HepG2 (cell line): ENCODE data around the gene MEA1. TPM values are rescaled to one million over a fixed set of nuclear protein-coding genes. Genes with fewer than 3 reads are reported as not detected.
A peak's percentile ranks its signal among the peaks of the same experiment; 100 is the strongest.

ENCODE experiments used
- ATAC-seq: fragments of 200-7000 bp; cut with Tn5 transposase; 3 replicates; pipeline ENCODE4 v1.9.1; 2020; ENCODE audit warnings: mild to moderate bottlenecking, moderate library complexity
- BruUV-seq: library from RNA; stranded (reverse); fragments of 400-500 nt; replicated peaks from 2 replicates; lab custom pipeline; 2021; lab: Mats Ljungman, UMichigan
- CTCF ChIA-PET: fragments of 300-600 bp; formaldehyde crosslinking; extraction: SDS; loops from one replicate; lab custom pipeline; 2021; ENCODE audit warnings: low total read pairs, inconsistent platforms, low intra/inter-chr PET ratio; lab: Yijun Ruan, JAX
- POLR2A ChIA-PET: fragments of 350-600 bp; sonication (Branson Sonifier 250); formaldehyde crosslinking; loops from one replicate; lab custom pipeline; 2020; ENCODE audit warnings: antibody characterized with exemption, inconsistent platforms; lab: Yijun Ruan, JAX
- DNase-seq: peaks from one replicate; pipeline ENCODE4 v3.0.0-alpha.2; 2015; ENCODE audit warnings: low spot score
- FAIRE-seq: peaks from 3 replicates; lab custom pipeline; 2011; peaks lifted over from hg19 to GRCh38; lab: Jason Lieb, UNC
- H2AFZ ChIP-seq: one replicate; pipeline ENCODE4 v1.6.1; 2011; ENCODE audit warnings: low read length, inconsistent platforms
- H3K27ac ChIP-seq: fragments of 300-600 bp; 3 replicates; pipeline ENCODE4 v1.8.0; 2011; ENCODE audit warnings: mixed run types, mild to moderate bottlenecking, mixed read lengths, low read length, inconsistent platforms; ENCODE audit not compliant: insufficient read depth; ENCODE audit errors: extremely low read length
- H3K27me3 ChIP-seq, 2 experiments: fragments of 200-600 bp in 1 of 2; 2 replicates in 1 of 2; 3 replicates in 1 of 2; pipeline versions ENCODE4 v1.6.0 to v1.8.0; 2011; ENCODE audit warnings: low read length in 2 of 2, mild to moderate bottlenecking in 2 of 2, moderate library complexity in 2 of 2, inconsistent platforms in 1 of 2; ENCODE audit not compliant: insufficient read depth in 2 of 2, control insufficient read depth in 1 of 2
- H3K36me3 ChIP-seq, 2 experiments: fragments of 200-600 bp in 1 of 2; replicated peaks in 1 of 2; 2 replicates in 1 of 2; 3 replicates in 1 of 2; pipeline versions ENCODE4 v1.5.1 to v1.8.0; 2011; ENCODE audit warnings: low read length in 2 of 2, inconsistent platforms in 1 of 2; ENCODE audit not compliant: insufficient read depth in 2 of 2, control insufficient read depth in 1 of 2
- H3K4me1 ChIP-seq: 2 replicates; pipeline ENCODE4 v1.5.1; 2012; ENCODE audit warnings: low read length, inconsistent platforms; ENCODE audit not compliant: insufficient read depth
- H3K4me2 ChIP-seq: 2 replicates; pipeline ENCODE4 v1.6.0; 2011; ENCODE audit warnings: low read depth, low read length, inconsistent platforms
- H3K4me3 ChIP-seq, 3 experiments: fragments of 200-600 bp in 1 of 3; sonication (generic), shearing (Covaris generic) in 1 of 3; replicated peaks in 1 of 3; 2 replicates each; pipeline ENCODE4 v1.5.1; 2011 to 2016; ENCODE audit warnings: low read length in 3 of 3, inconsistent platforms in 2 of 3, low read depth in 2 of 3, mild to moderate bottlenecking in 2 of 3, control low read depth in 1 of 3, mixed read lengths in 1 of 3; ENCODE audit not compliant: insufficient read depth in 1 of 3
- H3K79me2 ChIP-seq: one replicate; pipeline ENCODE4 v1.6.1; 2011; ENCODE audit warnings: low read length, inconsistent platforms; ENCODE audit not compliant: insufficient read depth
- H3K9ac ChIP-seq: 2 replicates; pipeline ENCODE4 v1.6.0; 2011; ENCODE audit warnings: mild to moderate bottlenecking, low read depth, low read length, inconsistent platforms; ENCODE audit not compliant: insufficient read depth
- H3K9me3 ChIP-seq: 2 replicates; pipeline ENCODE4 v1.5.1; 2012; ENCODE audit warnings: mild to moderate bottlenecking, low read length
- H4K20me1 ChIP-seq: 2 replicates; pipeline ENCODE4 v1.6.0; 2011; ENCODE audit warnings: inconsistent platforms, mild to moderate bottlenecking, low read length, moderate library complexity; ENCODE audit not compliant: insufficient read depth
- AKAP8 ChIP-seq: sonication (generic); formaldehyde crosslinking; IDR thresholded peaks from 2 replicates; pipeline ENCODE4 v1.5.1; 2020; ENCODE audit warnings: mild to moderate bottlenecking, missing genetic modification reagents
- BRD4 ChIP-seq: sonication (generic); formaldehyde crosslinking; IDR thresholded peaks from 2 replicates; pipeline ENCODE4 v1.4.0; 2020; ENCODE audit warnings: missing genetic modification reagents
- FOXJ3 ChIP-seq: sonication (generic); formaldehyde crosslinking; IDR thresholded peaks from 2 replicates; pipeline ENCODE4 v1.4.0; 2020; ENCODE audit warnings: missing genetic modification reagents, mild to moderate bottlenecking, borderline replicate concordance
- GABPB1 ChIP-seq: IDR thresholded peaks from 2 replicates; pipeline ENCODE4 v1.6.1; 2016; ENCODE audit warnings: mild to moderate bottlenecking, missing genetic modification reagents, moderate library complexity, missing compliant biosample characterization
- POLR2A ChIP-seq, 2 experiments: IDR thresholded peaks; 2 replicates each; pipeline ENCODE4 v1.6.1; 2011; ENCODE audit warnings: low read depth in 2 of 2, low read length in 2 of 2, mild to moderate bottlenecking in 1 of 2, moderate library complexity in 1 of 2; ENCODE audit not compliant: insufficient read depth in 1 of 2
- PPARG ChIP-seq: conservative IDR thresholded peaks from 2 replicates; pipeline ENCODE4 v1.6.1; 2016; ENCODE audit warnings: missing biosample characterization, missing genetic modification reagents
- WIZ ChIP-seq: sonication (generic); formaldehyde crosslinking; IDR thresholded peaks from 2 replicates; pipeline ENCODE4 v1.5.1; 2020; ENCODE audit warnings: mild to moderate bottlenecking, missing genetic modification reagents
- ZSCAN21 ChIP-seq: sonication (generic); formaldehyde crosslinking; IDR thresholded peaks from 2 replicates; pipeline ENCODE4 v1.8.0; 2022; ENCODE audit warnings: mild to moderate bottlenecking, missing genetic modification reagents, moderate library complexity, borderline replicate concordance
- whole genome bisulfite sequencing: methylation state at CpG from one replicate; pipeline ENCODE4 v1.1.6; 2017; ENCODE audit warnings: low lambda C conversion rate; 5-methylcytosine and 5-hydroxymethylcytosine counted together
- in situ Hi-C: cut with HindIII; loops from 2 replicates; pipeline ENCODE4 v1.10.0; 2017; ENCODE audit warnings: low pct_unique_long_range_greater_than_20kb; ENCODE audit not compliant: extremely low pct_ligation_motif_present
- intact Hi-C: fragments of 100-400 bp; cut with micrococcal nuclease; formaldehyde crosslinking; loops from one replicate; pipeline ENCODE4 v1.10.0; 2022; ENCODE audit not compliant: unreplicated experiment
- polyA plus RNA-seq, 8 experiments: library from polyadenylated mRNA; depleted of rRNA in 3 of 8; stranded (reverse) in 7 of 8; unstranded in 1 of 8; fragments of >200 nt; fragmentation: Illumina TruSeq in 4 of 8; extraction: Trizol in 4 of 8; gene quantifications; 2 replicates each; pipeline versions ENCODE4 v1.2.1 to v1.2.3, GENCODE V29; 2011 to 2016; ENCODE audit warnings: low read depth in 4 of 8, missing spikeins in 1 of 8, mixed read lengths in 1 of 8; ENCODE audit not compliant: insufficient read depth in 1 of 8
- total RNA-seq, 5 experiments: library from RNA; depleted of rRNA; stranded (reverse); fragments of >200 nt; fragmentation: Illumina TruSeq; extraction: Trizol; gene quantifications; 2 replicates each; pipeline ENCODE4 v1.2.3, GENCODE V29; 2016; ENCODE audit warnings: low read depth in 1 of 5
- TF ChIP-seq, protein P1 (sequence below): sonication (generic); formaldehyde crosslinking; IDR thresholded peaks from 2 replicates; pipeline ENCODE4 v1.5.1; 2020; ENCODE audit warnings: missing genetic modification reagents, mild to moderate bottlenecking, borderline replicate concordance
- TF ChIP-seq, protein P2 (sequence below): sonication (generic); formaldehyde crosslinking; conservative IDR thresholded peaks from 2 replicates; pipeline ENCODE4 v1.4.0; 2020; ENCODE audit warnings: missing genetic modification reagents
- TF ChIP-seq, protein P3 (sequence below): sonication (generic); formaldehyde crosslinking; IDR thresholded peaks from 2 replicates; pipeline ENCODE4; 2020; ENCODE audit warnings: missing genetic modification reagents, mild to moderate bottlenecking, borderline replicate concordance

Gene MEA1
- total and polyA plus RNA-seq, 2 of the 13 experiments (the other 11 are each of a cell fraction or from before 2014, with no cell fraction given), result 75.6 to 86.2 TPM

DNA sequence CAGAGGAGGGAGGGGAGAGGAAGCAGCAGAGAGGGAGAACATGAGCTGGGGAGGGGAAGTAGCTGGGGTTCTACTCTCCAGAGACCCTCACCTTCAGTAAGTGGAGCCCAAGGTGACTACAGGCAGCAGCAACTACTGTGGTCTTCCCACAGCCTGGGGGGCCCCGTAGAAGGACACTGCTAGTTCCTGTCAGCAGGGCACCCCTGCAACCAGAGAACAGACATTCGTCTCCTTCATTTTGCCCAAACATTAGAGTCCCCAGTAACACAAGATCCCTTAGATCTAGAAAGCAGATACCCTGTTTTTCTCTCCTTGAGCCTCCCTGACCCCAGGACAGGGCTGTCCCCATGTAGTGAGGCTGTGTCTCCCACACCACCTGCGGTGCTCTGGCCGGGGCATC lies 45.0 kb downstream of the MEA1 start:
- in situ Hi-C loops (no loop called here), intact Hi-C loops (no loop called here)
- no peaks in the 10 kb centered on the region for H4K20me1 ChIP-seq
- ChIA-PET CTCF (no interaction called here), POLR2A (interaction anchor here (1.0 to 3.4 kb wide), 4 partner anchors 10 to 92 kb away, joined by 3 to 38 read pairs (median 3); partner anchors contain the start of genes PEX6 and PPP2R5D)
- H3K36me3 ChIP-seq, result 0 out of 5 replicates have a peak, but pooled peaks cover 0 to 1% of the 10 kb centered on the region in 2 experiments
- peaks cover 47% of the 10 kb centered on the region for H3K4me1 ChIP-seq
- ATAC-seq (no peak), DNase-seq (no peak), FAIRE-seq (no peak)
- H3K4me3 ChIP-seq, result no peak overlapping the region
- no TSS peak for BruUV-seq
- peak overlapping the region; percentile 53 for H3K27ac ChIP-seq
- H3K79me2 ChIP-seq, result no peaks in the 10 kb centered on the region
- no peak overlapping the region for H3K4me2 ChIP-seq
- H3K27me3 ChIP-seq, result no peaks in the 10 kb centered on the region
- TF ChIP-seq ZSCAN21 (CRISPR knock-in tag) (no peak), AKAP8 (CRISPR knock-in tag) (0 out of 2 replicates have a peak, but pooled peaks have one; percentile 42), PPARG (CRISPR knock-in tag) (no peak), WIZ (CRISPR knock-in tag) (0 out of 2 replicates have a peak, but pooled peaks have one; percentile 58)
- WGBS, result 87% methylated on average over 4 of the region's 4 CpGs
- no peak overlapping the region for H2AFZ ChIP-seq
- no peaks in the 10 kb centered on the region for H3K9me3 ChIP-seq
- no peak overlapping the region for H3K9ac ChIP-seq

DNA sequence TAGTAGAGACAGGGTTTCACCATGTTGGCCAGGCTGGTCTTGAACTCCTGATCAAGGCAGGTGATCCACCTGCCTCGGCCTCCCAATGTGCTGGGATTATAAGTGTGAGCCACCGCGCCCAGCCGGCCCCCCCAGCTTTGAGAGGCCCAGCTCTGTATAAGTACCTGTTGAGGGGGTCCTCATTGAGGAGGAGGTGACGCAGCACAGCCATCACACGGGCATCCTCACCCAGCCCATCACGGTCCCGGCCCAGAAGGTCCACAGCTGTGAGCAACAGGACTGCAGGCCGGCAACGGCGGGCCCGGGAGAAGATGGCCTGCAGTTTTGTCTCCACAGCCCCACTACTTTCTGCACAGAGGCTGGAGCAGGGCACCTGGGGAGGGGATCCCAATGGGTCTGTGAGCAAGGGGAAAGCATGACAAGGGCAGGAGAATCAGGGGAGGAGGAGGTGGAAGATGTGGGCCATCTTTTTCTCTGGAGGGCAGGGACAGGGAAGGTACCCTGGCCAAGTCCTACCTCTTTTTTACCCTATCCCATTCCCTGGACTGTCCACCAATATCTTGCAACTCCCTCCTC lies 45.5 kb downstream of the MEA1 start:
- no peak for DNase-seq
- BruUV-seq, result no TSS peak
- H3K9ac ChIP-seq, result no peak overlapping the region
- H3K4me2 ChIP-seq, result no peak overlapping the region
- 0 out of 5 replicates have a peak, but pooled peaks cover 0 to 1% of the 10 kb centered on the region in 2 experiments for H3K36me3 ChIP-seq
- no peak overlapping the region for H3K27ac ChIP-seq
- no peak overlapping the region for H3K4me3 ChIP-seq
- peaks cover 47% of the 10 kb centered on the region for H3K4me1 ChIP-seq
- H3K27me3 ChIP-seq, result no peaks in the 10 kb centered on the region
- in situ Hi-C loops (no loop called here), intact Hi-C loops (no loop called here)
- H3K79me2 ChIP-seq, result no peaks in the 10 kb centered on the region
- ChIA-PET POLR2A (interaction anchor here (1.0 to 3.4 kb wide), 4 partner anchors 11 to 92 kb away, joined by 3 to 38 read pairs (median 4); partner anchors contain the start of genes CNPY3, PEX6 and PPP2R5D), CTCF (no interaction called here)
- no peaks in the 10 kb centered on the region for H3K9me3 ChIP-seq
- FAIRE-seq, result no peak
- no peak overlapping the region for H2AFZ ChIP-seq
- ATAC-seq, result no peak
- 98% methylated on average over 5 of the region's 12 CpGs for WGBS
- no peaks in the 10 kb centered on the region for H4K20me1 ChIP-seq
- TF ChIP-seq, protein P1, sequence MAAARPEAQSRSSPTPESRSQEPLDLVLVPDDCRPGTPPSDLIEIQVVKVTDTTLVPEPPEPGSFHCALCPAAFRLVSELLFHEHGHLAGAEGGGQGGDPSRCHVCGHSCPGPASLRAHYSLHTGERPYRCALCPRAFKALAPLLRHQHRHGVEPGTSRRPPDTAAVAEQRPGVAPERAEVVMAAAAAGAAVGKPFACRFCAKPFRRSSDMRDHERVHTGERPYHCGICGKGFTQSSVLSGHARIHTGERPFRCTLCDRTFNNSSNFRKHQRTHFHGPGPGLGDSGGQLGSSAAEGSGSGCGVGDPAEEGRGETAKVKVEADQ (CRISPR knock-in tag), result no peak
- TF ChIP-seq BRD4 (CRISPR knock-in tag) (no peak), FOXJ3 (CRISPR knock-in tag) (no peak), POLR2A (IDR thresholded peaks at IDR 0.05; ENCODE audit: insufficient read depth in 1 of 2, low read depth in 2 of 2, low read length in 2 of 2) (no peak), GABPB1 (no peak)
- TF ChIP-seq, protein P2, sequence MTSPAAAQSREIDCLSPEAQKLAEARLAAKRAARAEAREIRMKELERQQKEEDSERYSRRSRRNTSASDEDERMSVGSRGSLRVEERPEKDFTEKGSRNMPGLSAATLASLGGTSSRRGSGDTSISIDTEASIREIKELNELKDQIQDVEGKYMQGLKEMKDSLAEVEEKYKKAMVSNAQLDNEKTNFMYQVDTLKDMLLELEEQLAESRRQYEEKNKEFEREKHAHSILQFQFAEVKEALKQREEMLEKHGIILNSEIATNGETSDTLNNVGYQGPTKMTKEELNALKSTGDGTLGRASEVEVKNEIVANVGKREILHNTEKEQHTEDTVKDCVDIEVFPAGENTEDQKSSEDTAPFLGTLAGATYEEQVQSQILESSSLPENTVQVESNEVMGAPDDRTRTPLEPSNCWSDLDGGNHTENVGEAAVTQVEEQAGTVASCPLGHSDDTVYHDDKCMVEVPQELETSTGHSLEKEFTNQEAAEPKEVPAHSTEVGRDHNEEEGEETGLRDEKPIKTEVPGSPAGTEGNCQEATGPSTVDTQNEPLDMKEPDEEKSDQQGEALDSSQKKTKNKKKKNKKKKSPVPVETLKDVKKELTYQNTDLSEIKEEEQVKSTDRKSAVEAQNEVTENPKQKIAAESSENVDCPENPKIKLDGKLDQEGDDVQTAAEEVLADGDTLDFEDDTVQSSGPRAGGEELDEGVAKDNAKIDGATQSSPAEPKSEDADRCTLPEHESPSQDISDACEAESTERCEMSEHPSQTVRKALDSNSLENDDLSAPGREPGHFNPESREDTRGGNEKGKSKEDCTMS, result no peak
- TF ChIP-seq, protein P3, sequence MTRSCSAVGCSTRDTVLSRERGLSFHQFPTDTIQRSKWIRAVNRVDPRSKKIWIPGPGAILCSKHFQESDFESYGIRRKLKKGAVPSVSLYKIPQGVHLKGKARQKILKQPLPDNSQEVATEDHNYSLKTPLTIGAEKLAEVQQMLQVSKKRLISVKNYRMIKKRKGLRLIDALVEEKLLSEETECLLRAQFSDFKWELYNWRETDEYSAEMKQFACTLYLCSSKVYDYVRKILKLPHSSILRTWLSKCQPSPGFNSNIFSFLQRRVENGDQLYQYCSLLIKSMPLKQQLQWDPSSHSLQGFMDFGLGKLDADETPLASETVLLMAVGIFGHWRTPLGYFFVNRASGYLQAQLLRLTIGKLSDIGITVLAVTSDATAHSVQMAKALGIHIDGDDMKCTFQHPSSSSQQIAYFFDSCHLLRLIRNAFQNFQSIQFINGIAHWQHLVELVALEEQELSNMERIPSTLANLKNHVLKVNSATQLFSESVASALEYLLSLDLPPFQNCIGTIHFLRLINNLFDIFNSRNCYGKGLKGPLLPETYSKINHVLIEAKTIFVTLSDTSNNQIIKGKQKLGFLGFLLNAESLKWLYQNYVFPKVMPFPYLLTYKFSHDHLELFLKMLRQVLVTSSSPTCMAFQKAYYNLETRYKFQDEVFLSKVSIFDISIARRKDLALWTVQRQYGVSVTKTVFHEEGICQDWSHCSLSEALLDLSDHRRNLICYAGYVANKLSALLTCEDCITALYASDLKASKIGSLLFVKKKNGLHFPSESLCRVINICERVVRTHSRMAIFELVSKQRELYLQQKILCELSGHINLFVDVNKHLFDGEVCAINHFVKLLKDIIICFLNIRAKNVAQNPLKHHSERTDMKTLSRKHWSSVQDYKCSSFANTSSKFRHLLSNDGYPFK, result no peak
